A673 (cell line): ENCODE results near the gene POU6F1. TPM values are rescaled to one million over a fixed set of nuclear protein-coding genes. Genes with fewer than 3 reads are reported as not detected.

Experiments
- BruUV-seq: library from RNA; stranded (reverse); fragments of 400-500 nt; replicated peaks from 2 replicates; lab custom pipeline; 2021; lab: Mats Ljungman, UMichigan
- CTCF ChIA-PET: fragments of 300-600 bp; sonication (Branson Sonifier 250); formaldehyde crosslinking; loops from one replicate; lab custom pipeline; 2022; ENCODE audit warnings: antibody characterized with exemption; lab: Charles Lee
- POLR2A ChIA-PET: fragments of 300-600 bp; sonication (Branson Sonifier 250); formaldehyde crosslinking; loops from one replicate; lab custom pipeline; 2022; ENCODE audit warnings: antibody characterized with exemption; ENCODE audit not compliant: low non-redundant PET; lab: Charles Lee
- DNase-seq: peaks from one replicate; pipeline ENCODE4 v3.0.0-alpha.2; 2015; ENCODE audit warnings: low spot score
- H3K27ac ChIP-seq: fragments of 200-600 bp; sonication (generic); 2 replicates; pipeline ENCODE4 v1.5.1; 2016; ENCODE audit warnings: mixed run types, low read depth, mild to moderate bottlenecking, mixed read lengths, antibody characterized with exemption, low read length; ENCODE audit not compliant: poor library complexity, severe bottlenecking
- H3K27me3 ChIP-seq: fragments of 200-600 bp; sonication (generic); replicated peaks from 2 replicates; pipeline ENCODE4 v1.6.1; 2017; ENCODE audit warnings: mixed run types, low read depth, mild to moderate bottlenecking, mixed read lengths, antibody characterized with exemption, low read length; ENCODE audit not compliant: insufficient read depth, poor library complexity
- H3K36me3 ChIP-seq: fragments of 200-600 bp; sonication (generic); 2 replicates; pipeline ENCODE4 v1.6.1; 2016; ENCODE audit warnings: mixed run types, mild to moderate bottlenecking, mixed read lengths, antibody characterized with exemption, low read length; ENCODE audit not compliant: insufficient read depth, poor library complexity, severe bottlenecking
- H3K4me1 ChIP-seq: fragments of 200-600 bp; sonication (generic); 2 replicates; pipeline ENCODE4 v1.6.1; 2017; ENCODE audit warnings: mixed run types, mild to moderate bottlenecking, mixed read lengths, antibody characterized with exemption, low read length; ENCODE audit not compliant: insufficient read depth, poor library complexity, severe bottlenecking
- H3K4me3 ChIP-seq: fragments of 200-600 bp; sonication (generic); 2 replicates; pipeline ENCODE4 v1.5.1; 2016; ENCODE audit warnings: low read depth, mixed run types, mild to moderate bottlenecking, mixed read lengths, low read length; ENCODE audit not compliant: poor library complexity, severe bottlenecking
- H3K9me3 ChIP-seq: fragments of 200-600 bp; sonication (generic); 2 replicates; pipeline ENCODE4 v1.6.1; 2016; ENCODE audit warnings: mixed run types, low read depth, mild to moderate bottlenecking, mixed read lengths, antibody characterized with exemption, low read length; ENCODE audit not compliant: poor library complexity, severe bottlenecking
- EZH2 ChIP-seq: fragments of 200-600 bp; sonication (generic); IDR thresholded peaks from 2 replicates; pipeline ENCODE4 v1.6.1; 2017; ENCODE audit warnings: borderline replicate concordance, low read depth, mild to moderate bottlenecking, mixed read lengths, antibody characterized with exemption, low read length; ENCODE audit not compliant: poor library complexity, severe bottlenecking
- intact Hi-C: fragments of 100-400 bp; cut with micrococcal nuclease; formaldehyde crosslinking; loops from one replicate; pipeline ENCODE4 v1.10.0; 2022; ENCODE audit not compliant: unreplicated experiment
- total RNA-seq: library from RNA; stranded (reverse); gene quantifications from 2 replicates; pipeline ENCODE4 v1.2.3, GENCODE V29; 2021
- TF ChIP-seq, protein P1 (sequence below): fragments of 300-800, 200-600 bp; sonication (generic); conservative IDR thresholded peaks from 2 replicates; pipeline ENCODE4 v1.5.1; 2017; ENCODE audit warnings: low read depth, mild to moderate bottlenecking, antibody characterized with exemption, low read length, moderate library complexity, mixed read lengths

Gene POU6F1
- total RNA-seq, 1 experiment from 2014 or later, result 13.6 TPM

DNA sequence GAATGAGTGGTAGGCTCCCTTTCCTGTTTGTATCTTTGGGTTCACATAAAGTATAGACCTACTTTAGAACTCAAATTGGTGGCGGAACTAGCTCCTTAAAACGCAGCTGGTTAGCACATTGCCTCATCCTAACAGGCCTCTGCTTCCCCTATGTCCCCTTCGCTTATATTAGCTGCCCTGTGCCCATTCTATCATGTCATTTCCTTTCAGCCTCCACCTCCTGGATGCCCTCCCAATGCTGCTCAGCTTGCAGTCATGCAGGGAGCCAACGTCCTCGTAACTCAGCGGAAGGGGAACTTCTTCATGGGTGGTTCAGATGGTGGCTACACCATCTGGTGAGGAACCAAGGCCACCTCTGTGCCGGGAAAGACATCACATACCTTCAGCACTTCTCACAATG lies 24.3 kb upstream of the POU6F1 start:
- DNase-seq, result no peak
- TF ChIP-seq, protein P1, sequence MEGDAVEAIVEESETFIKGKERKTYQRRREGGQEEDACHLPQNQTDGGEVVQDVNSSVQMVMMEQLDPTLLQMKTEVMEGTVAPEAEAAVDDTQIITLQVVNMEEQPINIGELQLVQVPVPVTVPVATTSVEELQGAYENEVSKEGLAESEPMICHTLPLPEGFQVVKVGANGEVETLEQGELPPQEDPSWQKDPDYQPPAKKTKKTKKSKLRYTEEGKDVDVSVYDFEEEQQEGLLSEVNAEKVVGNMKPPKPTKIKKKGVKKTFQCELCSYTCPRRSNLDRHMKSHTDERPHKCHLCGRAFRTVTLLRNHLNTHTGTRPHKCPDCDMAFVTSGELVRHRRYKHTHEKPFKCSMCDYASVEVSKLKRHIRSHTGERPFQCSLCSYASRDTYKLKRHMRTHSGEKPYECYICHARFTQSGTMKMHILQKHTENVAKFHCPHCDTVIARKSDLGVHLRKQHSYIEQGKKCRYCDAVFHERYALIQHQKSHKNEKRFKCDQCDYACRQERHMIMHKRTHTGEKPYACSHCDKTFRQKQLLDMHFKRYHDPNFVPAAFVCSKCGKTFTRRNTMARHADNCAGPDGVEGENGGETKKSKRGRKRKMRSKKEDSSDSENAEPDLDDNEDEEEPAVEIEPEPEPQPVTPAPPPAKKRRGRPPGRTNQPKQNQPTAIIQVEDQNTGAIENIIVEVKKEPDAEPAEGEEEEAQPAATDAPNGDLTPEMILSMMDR, result no peak
- TF ChIP-seq EZH2, result no peak
- ChIA-PET CTCF (no interaction called here), POLR2A (no interaction called here)
- Histone ChIP-seq H3K36me3 (peaks cover 54% of the 10 kb centered on the region), H3K27ac (no peak overlapping the region), H3K9me3 (no peaks in the 10 kb centered on the region), H3K27me3 (no peaks in the 10 kb centered on the region), H3K4me1 (peaks cover 26% of the 10 kb centered on the region), H3K4me3 (no peak overlapping the region)
- no TSS peak for BruUV-seq
- intact Hi-C loops, result no loop called here

DNA sequence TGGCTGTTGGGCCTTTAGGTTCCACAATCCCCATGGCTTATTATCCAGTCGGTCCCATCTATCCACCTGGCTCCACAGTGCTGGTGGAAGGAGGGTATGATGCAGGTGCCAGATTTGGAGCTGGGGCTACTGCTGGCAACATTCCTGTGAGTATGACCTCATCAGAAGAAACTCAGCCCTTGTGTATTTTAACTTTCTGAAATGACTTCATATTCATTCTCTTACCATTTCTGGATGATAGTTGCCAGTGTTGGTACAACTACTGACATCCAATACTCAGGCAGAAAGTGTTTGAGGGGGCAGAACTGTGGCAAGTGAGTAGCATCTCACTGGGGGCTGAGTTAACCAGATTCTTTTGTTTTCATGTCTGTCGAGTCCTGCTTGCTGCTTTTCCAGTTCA lies 23.1 kb upstream of the POU6F1 start:
- no TSS peak for BruUV-seq
- Histone ChIP-seq H3K27ac (no peak overlapping the region), H3K27me3 (no peaks in the 10 kb centered on the region), H3K4me3 (no peak overlapping the region), H3K9me3 (no peaks in the 10 kb centered on the region), H3K36me3 (peaks cover 53% of the 10 kb centered on the region), H3K4me1 (peaks cover 14% of the 10 kb centered on the region)
- no peak for DNase-seq
- CTCF ChIA-PET, result no interaction called here
- TF ChIP-seq, protein P1, result no peak
- TF ChIP-seq EZH2, result no peak
- intact Hi-C loops, result no loop called here
- POLR2A ChIA-PET, result no interaction called here

DNA sequence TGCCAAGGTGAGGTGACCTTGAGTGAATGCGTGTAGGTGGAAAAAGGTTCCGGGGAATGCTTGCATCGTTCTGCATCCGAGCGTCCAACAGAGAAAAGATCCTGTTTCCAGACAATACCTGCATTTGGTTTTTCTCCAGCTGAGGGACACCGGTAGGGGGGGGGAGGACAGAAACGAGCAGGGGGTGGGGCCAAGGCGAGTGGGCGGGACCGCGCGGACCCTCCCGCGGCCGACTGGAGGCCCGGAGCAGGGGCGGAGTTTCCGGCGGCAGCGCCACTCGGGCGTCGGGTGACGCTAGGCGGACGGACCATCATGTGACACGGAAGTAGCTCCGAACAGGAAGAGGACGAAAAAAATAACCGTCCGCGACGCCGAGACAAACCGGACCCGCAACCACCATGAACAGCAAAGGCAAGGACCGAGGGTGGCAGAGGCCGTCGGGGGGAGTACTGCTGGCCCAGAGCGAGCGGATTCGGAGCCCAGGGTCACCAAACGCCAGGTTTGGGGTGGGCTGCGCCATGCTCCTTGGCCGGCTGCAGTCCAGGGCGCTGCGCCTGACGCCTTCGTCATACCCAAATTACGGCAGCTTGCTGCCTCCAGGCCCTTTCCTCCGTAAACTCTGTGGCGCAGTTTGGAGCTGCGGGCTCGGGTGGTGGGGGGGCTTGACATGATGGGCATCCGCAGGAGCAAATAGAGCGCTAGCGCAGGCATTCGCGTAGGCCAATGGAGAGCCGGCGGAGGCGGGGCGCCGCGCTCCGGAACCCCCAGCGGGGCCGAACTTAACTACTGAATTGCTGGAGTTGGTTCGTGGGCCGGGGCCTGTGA lies 20.9 kb upstream of the POU6F1 start, which contains the start of gene DAZAP2:
Gene DAZAP2, plus strand, starts transcription at position 317 of the 825 bp plus-strand sequence. Its CDS starts 82 bp downstream, at position 399.
- no peaks in the 10 kb centered on the region for H3K27me3 ChIP-seq
- intact Hi-C loops, result loop anchor here (10.0 kb wide), 1 partner anchor 154 kb away; the partner anchor contains the start of gene CSRNP2
- CTCF ChIA-PET, result interaction anchor here (0.5 kb wide), 3 partner anchors 21 to 477 kb away, joined by 3 to 8 read pairs (median 4); partner anchors contain the start of gene POU6F1
- peak within 1 kb of the TSS; percentile 84 for H3K4me3 ChIP-seq
- peaks cover 8% of the 10 kb centered on the region for H3K4me1 ChIP-seq
- H3K27ac ChIP-seq, result peak within 1 kb of the TSS; percentile 99
- POLR2A ChIA-PET, result no interaction called here
- BruUV-seq, result TSS peak; percentile 50
- peaks cover 36% of the 10 kb centered on the region for H3K36me3 ChIP-seq
- no peaks in the 10 kb centered on the region for H3K9me3 ChIP-seq
- TF ChIP-seq, protein P1, result peak; percentile 40; the same call in 1 of the 2 replicates
- no peak for TF ChIP-seq EZH2
- peak; percentile 97 for DNase-seq
